HFFc6 (cell line): ENCODE results near the gene GPHN. TPM values are rescaled to one million over a fixed set of nuclear protein-coding genes. Genes with fewer than 3 reads are reported as not detected.

Experiments used
- DNase-seq: peaks from one replicate; pipeline ENCODE4 v3.0.0-alpha.2; 2018
- H3K27ac Mint-ChIP-seq: 2 replicates; pipeline ENCODE4 v1.8.0; 2020; ENCODE audit warnings: mild to moderate bottlenecking, mixed read lengths
- H3K27me3 Mint-ChIP-seq: 2 replicates; pipeline ENCODE4 v1.8.0; 2021; ENCODE audit warnings: mild to moderate bottlenecking, moderate library complexity, mixed read lengths; ENCODE audit not compliant: insufficient read depth
- H3K36me3 Mint-ChIP-seq: 2 replicates; pipeline ENCODE4 v1.8.0; 2021; ENCODE audit warnings: low read depth, mixed read lengths
- H3K4me1 Mint-ChIP-seq: 2 replicates; pipeline ENCODE4 v1.8.0; 2020; ENCODE audit warnings: low read depth, mixed read lengths
- H3K4me3 Mint-ChIP-seq: 2 replicates; pipeline ENCODE4 v1.8.0; 2020; ENCODE audit warnings: mild to moderate bottlenecking, moderate library complexity, mixed read lengths
- H3K9me3 Mint-ChIP-seq: 2 replicates; pipeline ENCODE4 v1.8.0; 2020; ENCODE audit warnings: mild to moderate bottlenecking, mixed read lengths
- CTCF ChIP-seq: fragments of 200-600 bp; sonication (generic); IDR thresholded peaks from 2 replicates; pipeline ENCODE4 v1.5.0; 2021; ENCODE audit warnings: antibody characterized with exemption, mild to moderate bottlenecking
- total RNA-seq, 6 experiments: library from RNA; stranded (reverse); fragmentation: NEBNext Ultra II Directional; extraction: Animal tissue kit (Norgen Biotek cat#: 25700); gene quantifications; 2 replicates in 1 of 6; 3 replicates in 5 of 6; pipeline ENCODE4 v1.2.3, GENCODE V29; 2021

The GPHN gene
- total RNA-seq, 6 experiments from 2014 or later: 11.2 to 16.4 (median 15.0) TPM

- Mint-ChIP-seq H3K27ac (no peak overlapping the region), H3K36me3 (no peaks in the 10 kb centered on the region), H3K4me3 (no peak overlapping the region), H3K9me3 (no peaks in the 10 kb centered on the region), H3K4me1 (peaks cover 21% of the 10 kb centered on the region), H3K27me3 (peaks cover 2% of the 10 kb centered on the region; the same call in 1 of the 2 replicates)
- TF ChIP-seq CTCF: no peak
- no peak for DNase-seq
These were observed 687.3 kb downstream of the GPHN start for GRCh38 chr14:67195279-67195678.

- Mint-ChIP-seq H3K36me3 (no peaks in the 10 kb centered on the region), H3K4me1 (peaks cover 9% of the 10 kb centered on the region), H3K9me3 (no peaks in the 10 kb centered on the region), H3K27me3 (peaks cover 2% of the 10 kb centered on the region), H3K27ac (no peak overlapping the region), H3K4me3 (no peak overlapping the region)
- peak; percentile 48 for DNase-seq
- TF ChIP-seq CTCF: no peak
These were observed 691.1 kb downstream of the GPHN start for GRCh38 chr14:67199016-67199415.

DNA sequence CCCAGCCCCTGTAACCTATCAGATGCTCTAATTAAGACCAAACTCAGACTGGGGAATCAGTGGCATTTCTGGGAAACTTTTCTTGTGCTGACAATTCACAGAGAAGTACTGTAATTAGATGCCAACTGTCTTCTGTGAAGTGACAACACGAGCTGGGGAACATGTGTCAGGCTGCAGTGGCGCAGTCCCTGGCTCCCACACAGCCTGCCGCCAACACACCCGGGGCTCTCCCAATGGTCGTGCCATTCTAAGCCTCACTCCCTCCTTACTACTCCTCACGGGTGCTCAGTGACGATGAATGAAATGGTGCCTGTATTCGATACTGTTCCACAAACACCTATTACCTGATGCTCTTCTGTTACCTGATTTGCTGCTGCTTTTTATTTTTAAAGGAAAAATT, 699.9 kb downstream of the GPHN start:
- H3K9me3 Mint-ChIP-seq: no peaks in the 10 kb centered on the region
- DNase-seq: no peak
- no peak for TF ChIP-seq CTCF
- H3K36me3 Mint-ChIP-seq: no peaks in the 10 kb centered on the region; the same call in 1 of the 2 replicates
- no peak overlapping the region for H3K4me3 Mint-ChIP-seq
- no peak overlapping the region for H3K27ac Mint-ChIP-seq
- H3K27me3 Mint-ChIP-seq: peaks cover 2% of the 10 kb centered on the region; the same call in 1 of the 2 replicates
- no peaks in the 10 kb centered on the region for H3K4me1 Mint-ChIP-seq

GRCh38 chr14:67218126-67218525, 710.2 kb downstream of the GPHN start:
- no peak overlapping the region for H3K27ac Mint-ChIP-seq
- H3K27me3 Mint-ChIP-seq: no peaks in the 10 kb centered on the region
- no peak overlapping the region for H3K4me3 Mint-ChIP-seq
- peaks cover 28% of the 10 kb centered on the region for H3K4me1 Mint-ChIP-seq
- H3K36me3 Mint-ChIP-seq: no peaks in the 10 kb centered on the region
- H3K9me3 Mint-ChIP-seq: no peaks in the 10 kb centered on the region
- TF ChIP-seq CTCF: no peak
- no peak for DNase-seq

DNA sequence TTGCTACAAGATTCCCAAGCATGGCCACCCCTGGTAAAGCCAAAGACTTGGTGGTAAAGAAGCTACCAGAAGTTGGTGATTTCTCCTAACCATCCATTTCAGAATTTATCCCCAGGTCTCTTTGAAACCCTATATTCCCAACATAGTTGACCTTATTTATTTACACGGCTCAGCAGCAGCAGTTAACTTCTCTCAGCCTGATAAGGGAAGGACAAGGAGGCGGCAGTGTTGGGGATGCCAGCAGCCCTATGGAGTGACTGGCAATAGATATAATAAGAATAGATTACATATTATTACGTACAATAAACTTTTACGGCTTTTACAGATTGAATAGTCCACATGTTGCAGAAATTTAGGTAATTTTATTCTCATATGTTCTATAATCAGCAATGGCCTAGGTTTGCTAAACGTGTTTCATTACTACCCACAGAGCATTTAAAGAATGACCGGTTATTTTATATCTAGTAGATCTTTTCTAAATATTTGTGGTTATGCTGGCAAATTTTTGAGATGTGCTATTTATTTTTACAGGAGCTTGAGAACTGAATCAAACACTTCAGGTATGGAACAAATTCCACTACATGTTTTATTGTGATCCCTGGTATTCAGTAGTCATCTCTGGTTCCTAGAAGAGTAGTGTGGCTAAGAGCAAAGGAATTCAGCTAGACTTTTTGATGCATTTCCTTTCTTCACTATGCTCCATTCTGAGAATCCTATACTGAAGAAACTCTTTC, 713.5 kb downstream of the GPHN start:
- Mint-ChIP-seq H3K27ac (peak overlapping the region; percentile 72), H3K36me3 (no peaks in the 10 kb centered on the region), H3K4me1 (peaks cover 55% of the 10 kb centered on the region), H3K27me3 (no peaks in the 10 kb centered on the region), H3K4me3 (peak overlapping the region; percentile 51), H3K9me3 (no peaks in the 10 kb centered on the region)
- TF ChIP-seq CTCF: no peak
- DNase-seq: peak; percentile 89
